Measurements from ENCODE around the gene APOBEC2. TPM values are rescaled to one million over a fixed set of nuclear protein-coding genes. Genes with fewer than 3 reads are reported as not detected.

The APOBEC2 gene
- total and polyA plus RNA-seq, 2 of the 13 experiments (the other 11 are each of a cell fraction or from before 2014, with no cell fraction given): 0.09 TPM; not detected in 1

GRCh38 chr6:41011673-41012072 is 41.3 kb upstream of the APOBEC2 start (continued):
- TF ChIP-seq NPAS2 (CRISPR knock-in tag; IDR thresholded peaks at IDR 0.05; ENCODE audit: borderline replicate concordance) (no peak), ZGPAT (CRISPR knock-in tag; IDR thresholded peaks at IDR 0.05) (no peak), NR2F6 (IDR thresholded peaks at IDR 0.05) (no peak), NR2F6 (CRISPR knock-in tag; IDR thresholded peaks at IDR 0.05) (no peak), SMYD3 (CRISPR knock-in tag; IDR thresholded peaks at IDR 0.05) (no peak), TFE3 (CRISPR knock-in tag; IDR thresholded peaks at IDR 0.05) (no peak), ZBTB33 (CRISPR knock-in tag; IDR thresholded peaks at IDR 0.05) (no peak), MXD4 (CRISPR knock-in tag; IDR thresholded peaks at IDR 0.05) (no peak), ZNF253 (CRISPR knock-in tag; IDR thresholded peaks at IDR 0.05; ENCODE audit: borderline replicate concordance) (no peak), ZNF317 (CRISPR knock-in tag; IDR thresholded peaks at IDR 0.05) (no peak), ZFP90 (CRISPR knock-in tag; IDR thresholded peaks at IDR 0.05; ENCODE audit: borderline replicate concordance) (no peak), GTF3A (CRISPR knock-in tag; conservative IDR thresholded peaks at IDR 0.05) (no peak), FOSL2 (CRISPR knock-in tag; IDR thresholded peaks at IDR 0.05) (no peak), ZNF333 (CRISPR knock-in tag; IDR thresholded peaks at IDR 0.05; ENCODE audit: borderline replicate concordance) (no peak), BHLHE40 (IDR thresholded peaks at IDR 0.05; ENCODE audit: low read length) (no peak), KMT2B (CRISPR knock-in tag; IDR thresholded peaks at IDR 0.05) (no peak), FOXP1 (IDR thresholded peaks at IDR 0.05) (no peak), FOXP1 (CRISPR knock-in tag; IDR thresholded peaks at IDR 0.05) (peak; percentile 8; the same call in 1 of the 2 replicates), ZMYM3 (CRISPR knock-in tag; IDR thresholded peaks at IDR 0.05) (no peak), ZFX (CRISPR knock-in tag; IDR thresholded peaks at IDR 0.05; ENCODE audit: low read depth) (0 out of 2 replicates have a peak, but pooled peaks have one; percentile 6), RBAK (CRISPR knock-in tag; IDR thresholded peaks at IDR 0.05) (0 out of 2 replicates have a peak, but pooled peaks have one; percentile 22), SATB2 (CRISPR knock-in tag; IDR thresholded peaks at IDR 0.05) (no peak), CSRNP2 (CRISPR knock-in tag; conservative IDR thresholded peaks at IDR 0.05; ENCODE audit: low read depth) (no peak), ATF7 (IDR thresholded peaks at IDR 0.05) (no peak), ATF7 (CRISPR knock-in tag; IDR thresholded peaks at IDR 0.05) (no peak), PATZ1 (CRISPR knock-in tag; IDR thresholded peaks at IDR 0.05) (peak; percentile 92)
